HG02763 (cell line): Measurements from ENCODE around the gene CEP112.

Source experiments
- ATAC-seq: cut with Tn5 transposase; IDR thresholded peaks from one replicate; pipeline ENCODE4 v1.9.1; 2021; ENCODE audit warnings: mild to moderate bottlenecking, moderate library complexity; ENCODE audit not compliant: unreplicated experiment

Gene CEP112

GRCh38 chr17:65664696-65665095, 527.2 kb downstream of the CEP112 start:
- no peak for ATAC-seq

GRCh38 chr17:65664266-65664665, 527.7 kb downstream of the CEP112 start:
- no peak for ATAC-seq

- no peak for ATAC-seq
Observed at GRCh38 chr17:65662196-65662595, 529.7 kb downstream of the CEP112 start.

GRCh38 chr17:65660947-65661346, 531.0 kb downstream of the CEP112 start:
- no peak for ATAC-seq

- ATAC-seq = no peak
Observed at GRCh38 chr17:65660078-65660477, 531.9 kb downstream of the CEP112 start.

- no peak for ATAC-seq
Observed at GRCh38 chr17:65659512-65659911, 532.4 kb downstream of the CEP112 start.

- no peak for ATAC-seq
Observed at GRCh38 chr17:65657251-65657828, 534.6 kb downstream of the CEP112 start.

- no peak for ATAC-seq
Observed at GRCh38 chr17:65656390-65657250, 535.3 kb downstream of the CEP112 start.

GRCh38 chr17:65655706-65656105, 536.2 kb downstream of the CEP112 start:
- ATAC-seq = no peak

- no peak for ATAC-seq
Observed at GRCh38 chr17:65644545-65644944, 547.4 kb downstream of the CEP112 start.

GRCh38 chr17:65638221-65638975, 553.5 kb downstream of the CEP112 start:
- no peak for ATAC-seq

- no peak for ATAC-seq
Observed at GRCh38 chr17:65637786-65638185, 554.1 kb downstream of the CEP112 start.

- ATAC-seq = no peak
Observed at GRCh38 chr17:65634533-65634932, 557.4 kb downstream of the CEP112 start.

GRCh38 chr17:65633988-65634387, 557.9 kb downstream of the CEP112 start:
- no peak for ATAC-seq

GRCh38 chr17:65633146-65633881, 558.6 kb downstream of the CEP112 start:
- ATAC-seq = no peak

- ATAC-seq = no peak
Observed at GRCh38 chr17:65630502-65630901, 561.4 kb downstream of the CEP112 start.

GRCh38 chr17:65629234-65629690, 562.7 kb downstream of the CEP112 start:
- ATAC-seq = no peak

GRCh38 chr17:65628644-65629036, 563.3 kb downstream of the CEP112 start:
- no peak for ATAC-seq

- no peak for ATAC-seq
Observed at GRCh38 chr17:65627891-65628643, 563.9 kb downstream of the CEP112 start.

GRCh38 chr17:65627108-65627507, 564.8 kb downstream of the CEP112 start:
- no peak for ATAC-seq
